Stomach (tissue), 9 donors: Measurements from ENCODE around the gene CIART. TPM values are rescaled to one million over a fixed set of nuclear protein-coding genes. Genes with fewer than 3 reads are reported as not detected.
A peak's percentile ranks its signal among the peaks of the same experiment; 100 is the strongest.
"Not testable (repeated sequence)": the region's sequence is repeated elsewhere in the genome, so short reads cannot be mapped to it uniquely, and the experiment has no call there.

Experiments used
- DNase-seq, 2 donors: peaks; one replicate each; pipeline versions ENCODE4 v3.0.0 to v3.0.0-alpha.2; 2013 to 2019
- H3K27ac ChIP-seq, 5 donors: fragments of 200-600 bp in 4 of 5; sonication (generic) in 4 of 5; one replicate each; pipeline ENCODE4 v1.5.1; 2013 to 2019; ENCODE audit warnings: mild to moderate bottlenecking in 1 of 5, moderate library complexity in 1 of 5
- H3K27me3 ChIP-seq, 3 donors: fragments of 200-600 bp; sonication (generic); one replicate each; pipeline ENCODE4 v1.5.1; 2017 to 2019; ENCODE audit warnings: mixed run types in 1 of 3
- H3K36me3 ChIP-seq, 4 donors: fragments of 200-600 bp; sonication (generic); 1 replicate in 3 of 4; 2 replicates in 1 of 4; pipeline ENCODE4 v1.5.1; 2016 to 2019
- H3K4me1 ChIP-seq, 4 donors: fragments of 200-600 bp; sonication (generic); one replicate each; pipeline ENCODE4 v1.5.1; 2016 to 2019
- H3K4me3 ChIP-seq, 4 donors: fragments of 200-600 bp; sonication (generic) in 3 of 4; one replicate each; pipeline ENCODE4 v1.5.1; 2016 to 2019; ENCODE audit warnings: mild to moderate bottlenecking in 1 of 4
- H3K9me3 ChIP-seq, 4 donors: fragments of 200-600 bp; sonication (generic); one replicate each; pipeline ENCODE4 v1.5.1; 2016 to 2019
- CTCF ChIP-seq, 7 experiments: fragments of 450-650 bp in 4 of 7; fragments of 200-600 bp in 3 of 7; sonication (generic) in 3 of 7; IDR thresholded peaks; one replicate each; pipeline ENCODE4 v1.5.1; 2016 to 2019; ENCODE audit warnings: antibody characterized with exemption in 7 of 7, control low read depth in 2 of 7, mild to moderate bottlenecking in 1 of 7
- EP300 ChIP-seq: sonication (generic); formaldehyde crosslinking; IDR thresholded peaks from one replicate; pipeline ENCODE4 v1.6.1; 2017; ENCODE audit warnings: antibody characterized with exemption
- POLR2A ChIP-seq, 4 donors: fragments of 450-650 bp; IDR thresholded peaks; one replicate each; pipeline ENCODE4 v1.6.1; 2016; ENCODE audit warnings: antibody characterized with exemption in 4 of 4, control low read depth in 2 of 4, mild to moderate bottlenecking in 1 of 4, moderate library complexity in 1 of 4
- POLR2AphosphoS5 ChIP-seq, 3 donors: sonication (generic); formaldehyde crosslinking; IDR thresholded peaks; one replicate each; pipeline ENCODE4 v1.6.1; 2016; ENCODE audit warnings: antibody characterized with exemption in 3 of 3
- WGBS, 5 donors: extraction: QIAGEN DNeasy Blood & Tissue Kit in 3 of 5; methylation state at CpG; one replicate each; pipeline versions ENCODE4 v1.1.5 to v1.1.7; 2013 to 2018; 5-methylcytosine and 5-hydroxymethylcytosine counted together
- intact Hi-C: fragments of 100-400 bp; cut with DNase I; formaldehyde crosslinking; loops from one replicate; pipeline ENCODE4 v1.15.1; 2023; ENCODE audit warnings: low total_unique reads
- polyA plus RNA-seq, 3 donors: library from polyadenylated mRNA; stranded (reverse); fragments of 200-250 nt; gene quantifications; one replicate each; pipeline ENCODE4 v1.2.3, GENCODE V29; 2013
- total RNA-seq, 5 donors: library from RNA; depleted of rRNA; stranded (reverse); fragments of >200 nt; gene quantifications; one replicate each; pipeline versions ENCODE4 v1.1.0 to v1.2.3, GENCODE V29; 2014 to 2016
- donor health status: healthy with polysubstance abuse.
- donor health status: Bipolar disorder and iron deficiency.
- donor health status: healthy.

Gene CIART
- total and polyA plus RNA-seq, 8 donors: 2.7 to 31.5 (median 4.0) TPM; not detected in 1

GRCh38 chr1:150236614-150237100 lies 45.7 kb upstream of the CIART start:
- H3K27ac ChIP-seq: peak overlapping the region in 4 of 5 donors; percentile 35 to 99 (median 94)
- intact Hi-C loops: no loop called here
- TF ChIP-seq CTCF (IDR thresholded peaks at IDR 0.05) (no peak), EP300 (no peak), POLR2AphosphoS5 (IDR thresholded peaks at IDR 0.05) (no peak), POLR2A (IDR thresholded peaks at IDR 0.05) (no peak)

GRCh38 chr1:150237176-150237575 lies 45.2 kb upstream of the CIART start:
- 88 to 95% (median 94%) methylated on average over 13 of the region's 13 CpGs for WGBS, 5 donors

More at GRCh38 chr1:150236614-150237100, 45.7 kb upstream of the CIART start:
- WGBS, 5 donors: 30 to 44% (median 37%) methylated on average over 10 of the region's 10 CpGs
- Histone ChIP-seq H3K36me3 (no peaks in the 10 kb centered on the region), H3K27me3 (no peaks in the 10 kb centered on the region), H3K4me1 (peaks cover 4 to 30% (median 16%) of the 10 kb centered on the region in 4 donors), H3K4me3 (peak overlapping the region; percentile 78 to 95 (median 90)), H3K9me3 (no peaks in the 10 kb centered on the region)
- DNase-seq: no peak

GRCh38 chr1:150237746-150238145 lies 44.6 kb upstream of the CIART start:
- Histone ChIP-seq H3K27ac (no peak overlapping the region), H3K27me3 (no peaks in the 10 kb centered on the region), H3K4me3 (no peak overlapping the region), H3K9me3 (no peaks in the 10 kb centered on the region), H3K4me1 (peaks cover 4 to 26% (median 16%) of the 10 kb centered on the region in 4 donors), H3K36me3 (no peaks in the 10 kb centered on the region)
- intact Hi-C loops: no loop called here
- TF ChIP-seq CTCF (IDR thresholded peaks at IDR 0.05): no peak
- TF ChIP-seq POLR2AphosphoS5 (IDR thresholded peaks at IDR 0.05): no peak
- no peak for TF ChIP-seq EP300
- no peak for TF ChIP-seq POLR2A (IDR thresholded peaks at IDR 0.05)
- DNase-seq: no peak
- WGBS, 5 donors: 93 to 95% (median 94%) methylated on average over 21 of the region's 21 CpGs

More at GRCh38 chr1:150237176-150237575, 45.2 kb upstream of the CIART start:
- H3K9me3 ChIP-seq, H3K27me3 ChIP-seq, DNase-seq, H3K4me3 ChIP-seq, H3K36me3 ChIP-seq, intact Hi-C loops, H3K27ac ChIP-seq: not testable (repeated sequence)
- H3K4me1 ChIP-seq: peaks cover 4 to 30% (median 16%) of the 10 kb centered on the region in 4 donors

- Histone ChIP-seq H3K27me3 (no peaks in the 10 kb centered on the region), H3K4me1 (no peaks in the 10 kb centered on the region), H3K9me3 (no peaks in the 10 kb centered on the region), H3K27ac (no peak overlapping the region), H3K36me3 (no peaks in the 10 kb centered on the region), H3K4me3 (no peak overlapping the region)
- peak in 1 of 2 donors; percentile 66 for DNase-seq
- TF ChIP-seq CTCF (IDR thresholded peaks at IDR 0.05) (no peak), POLR2A (IDR thresholded peaks at IDR 0.05) (no peak), EP300 (no peak), POLR2AphosphoS5 (IDR thresholded peaks at IDR 0.05) (no peak)
- intact Hi-C loops: no loop called here
- 83 to 96% (median 90%) methylated on average over 3 of the region's 3 CpGs for WGBS, 5 donors
Measured at GRCh38 chr1:150243003-150243402, 39.4 kb upstream of the CIART start.

- Histone ChIP-seq H3K9me3 (no peaks in the 10 kb centered on the region), H3K27me3 (no peaks in the 10 kb centered on the region), H3K4me3 (no peak overlapping the region), H3K27ac (no peak overlapping the region), H3K4me1 (no peaks in the 10 kb centered on the region), H3K36me3 (no peaks in the 10 kb centered on the region)
- DNase-seq: no peak
- intact Hi-C loops: no loop called here
- WGBS, 5 donors: 72 to 85% (median 78%) methylated on average over 2 of the region's 2 CpGs
- TF ChIP-seq EP300 (no peak), POLR2AphosphoS5 (IDR thresholded peaks at IDR 0.05) (no peak), POLR2A (IDR thresholded peaks at IDR 0.05) (no peak), CTCF (IDR thresholded peaks at IDR 0.05) (no peak)
Measured at GRCh38 chr1:150249936-150250335, 32.4 kb upstream of the CIART start.
